ENCODE results near the gene GRN.

DNA sequence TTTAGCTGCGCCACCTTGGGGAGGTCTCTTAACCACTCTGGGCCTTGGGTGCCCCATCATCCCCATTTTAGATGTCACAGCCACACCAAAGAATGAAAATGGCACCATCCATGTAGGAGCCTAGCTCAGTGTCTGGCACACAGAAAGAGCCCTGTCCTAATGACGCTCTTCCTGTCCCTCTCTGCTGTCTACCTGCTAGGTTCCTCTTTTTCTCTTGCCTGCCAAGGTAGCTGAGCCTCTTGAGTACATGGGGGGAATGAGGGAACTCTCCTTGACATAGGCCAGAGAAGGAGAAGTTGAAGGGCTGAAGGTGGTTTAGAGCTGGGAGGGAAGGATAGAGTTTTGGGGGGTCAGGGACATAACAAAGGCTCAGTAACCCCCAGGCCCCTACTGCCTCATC is 34.9 kb upstream of the GRN start:
- TF ChIP-seq POLR2AphosphoS5 (IDR thresholded peaks at IDR 0.05) (no peak), POLR2A (IDR thresholded peaks at IDR 0.05) (no peak)
